HCT116 (cell line): ENCODE results near the gene RNF144B. TPM values are rescaled to one million over a fixed set of nuclear protein-coding genes. Genes with fewer than 3 reads are reported as not detected.

Experiments
- ATAC-seq: fragments of 200-7000 bp; cut with Tn5 transposase; 2 replicates; pipeline ENCODE4 v1.9.1; 2020; ENCODE audit warnings: mild to moderate bottlenecking, moderate library complexity
- BruUV-seq: library from RNA; stranded (reverse); fragments of 400-500 nt; replicated peaks from 2 replicates; lab custom pipeline; 2021; lab: Mats Ljungman, UMichigan
- CTCF ChIA-PET: fragments of 300-600 bp; sonication (Branson Sonifier 250); formaldehyde crosslinking; loops from one replicate; lab custom pipeline; 2021; ENCODE audit warnings: antibody characterized with exemption; lab: Charles Lee
- POLR2A ChIA-PET: fragments of 300-600, 350-600 bp; sonication (Branson Sonifier 250); formaldehyde crosslinking; loops from one replicate; lab custom pipeline; 2021; ENCODE audit warnings: antibody characterized with exemption; lab: Charles Lee
- RAD21 ChIA-PET, 2 experiments: fragments of 300-600 bp; sonication (Branson Sonifier 250); formaldehyde crosslinking; loops; one replicate each; lab custom pipeline; 2023; ENCODE audit warnings: low total read pairs in 2 of 2; ENCODE audit not compliant: uncharacterized antibody in 2 of 2, unreplicated experiment in 2 of 2, low non-redundant PET in 1 of 2; lab: Charles Lee
- DNase-seq: peaks from one replicate; pipeline ENCODE4 v3.0.0-alpha.2; 2010; ENCODE audit warnings: low read depth, low spot score
- H2AFZ ChIP-seq: fragments of 200-600 bp; shearing (Covaris generic), sonication (generic); 2 replicates; pipeline ENCODE4 v1.6.1; 2017; ENCODE audit warnings: low read depth, mixed run types, mixed read lengths, antibody characterized with exemption, low read length; ENCODE audit not compliant: poor library complexity, severe bottlenecking
- H3K27ac ChIP-seq: 2 replicates; pipeline ENCODE4 v1.5.1; 2012; ENCODE audit warnings: low read depth, low read length
- H3K27me3 ChIP-seq: fragments of 200-600 bp; sonication (generic); 2 replicates; pipeline ENCODE4 v1.6.1; 2016; ENCODE audit warnings: mixed run types, low read length, mixed read lengths; ENCODE audit not compliant: insufficient read depth
- H3K36me3 ChIP-seq, 2 experiments: fragments of 200-500 bp in 1 of 2; fragments of 200-600 bp in 1 of 2; sonication (Bioruptor generic) in 1 of 2; sonication (generic) in 1 of 2; 2 replicates each; pipeline versions ENCODE4 v1.5.1 to v1.6.1; 2014 to 2016; ENCODE audit warnings: low read length in 2 of 2, inconsistent platforms in 1 of 2, mixed read lengths in 1 of 2, mixed run types in 1 of 2; ENCODE audit not compliant: insufficient read depth in 2 of 2, control insufficient read depth in 1 of 2
- H3K4me1 ChIP-seq, 2 experiments: fragments of 200-600 bp in 1 of 2; sonication (generic) in 1 of 2; 2 replicates each; pipeline versions ENCODE4 v1.5.1 to v1.6.1; 2012 to 2017; ENCODE audit warnings: low read length in 2 of 2, inconsistent platforms in 1 of 2, mild to moderate bottlenecking in 1 of 2, mixed read lengths in 1 of 2, mixed run types in 1 of 2, moderate library complexity in 1 of 2; ENCODE audit not compliant: insufficient read depth in 2 of 2, control insufficient read depth in 1 of 2
- H3K4me2 ChIP-seq: fragments of 200-600 bp; sonication (generic); 2 replicates; pipeline ENCODE4 v1.6.1; 2017; ENCODE audit warnings: mixed run types, low read length, mixed read lengths
- H3K4me3 ChIP-seq, 2 experiments: fragments of 200-600 bp in 1 of 2; sonication (generic) in 1 of 2; replicated peaks in 1 of 2; 2 replicates each; pipeline ENCODE4 v1.5.1; 2011 to 2016; ENCODE audit warnings: low read length in 2 of 2, control low read depth in 1 of 2, low read depth in 1 of 2, mild to moderate bottlenecking in 1 of 2, mixed read lengths in 1 of 2, mixed run types in 1 of 2
- H3K79me2 ChIP-seq: fragments of 200-600 bp; sonication (generic); 2 replicates; pipeline ENCODE4 v1.6.1; 2017; ENCODE audit warnings: mild to moderate bottlenecking, mixed run types, low read length, moderate library complexity, mixed read lengths; ENCODE audit not compliant: insufficient read depth
- H3K9ac ChIP-seq: fragments of 200-600 bp; sonication (generic); 2 replicates; pipeline ENCODE4 v1.6.1; 2016; ENCODE audit warnings: low read length, mixed read lengths
- H3K9me2 ChIP-seq: fragments of 200-600 bp; sonication (generic), shearing (Covaris generic); 2 replicates; pipeline ENCODE4 v1.6.1; 2017; ENCODE audit warnings: mixed run types, mild to moderate bottlenecking, moderate library complexity; ENCODE audit not compliant: insufficient read depth
- H3K9me3 ChIP-seq, 2 experiments: fragments of 200-500 bp in 1 of 2; fragments of 200-600 bp in 1 of 2; sonication (Bioruptor generic) in 1 of 2; sonication (generic) in 1 of 2; 2 replicates each; pipeline ENCODE4 v1.6.1; 2014 to 2017; ENCODE audit warnings: low read length in 2 of 2, mixed read lengths in 2 of 2, inconsistent platforms in 1 of 2, low read depth in 1 of 2, mild to moderate bottlenecking in 1 of 2, mixed run types in 1 of 2, moderate library complexity in 1 of 2; ENCODE audit not compliant: control insufficient read depth in 1 of 2, insufficient read depth in 1 of 2
- H4K20me1 ChIP-seq: fragments of 200-600 bp; sonication (generic), shearing (Covaris generic); 2 replicates; pipeline ENCODE4 v1.6.1; 2017; ENCODE audit warnings: mixed run types, mild to moderate bottlenecking, moderate library complexity; ENCODE audit not compliant: insufficient read depth
- ATF3 ChIP-seq: IDR thresholded peaks from 2 replicates; pipeline ENCODE4 v1.6.1; 2012
- CEBPB ChIP-seq: IDR thresholded peaks from 2 replicates; pipeline ENCODE4 v1.6.1; 2012; ENCODE audit warnings: low read depth
- EZH2phosphoT487 ChIP-seq: fragments of 200-600 bp; IDR thresholded peaks from 2 replicates; pipeline ENCODE4 v1.6.1; 2018; ENCODE audit warnings: antibody characterized with exemption, borderline replicate concordance
- JUND ChIP-seq: IDR thresholded peaks from 2 replicates; pipeline ENCODE4 v1.6.1; 2012
- REST ChIP-seq: IDR thresholded peaks from 2 replicates; pipeline ENCODE4 v1.6.1; 2012; ENCODE audit warnings: low read depth
- SIN3A ChIP-seq: IDR thresholded peaks from 2 replicates; pipeline ENCODE4 v1.6.1; 2012; ENCODE audit warnings: low read depth
- TCF7L2 ChIP-seq: IDR thresholded peaks from 2 replicates; pipeline ENCODE4 v1.7.0; 2011; ENCODE audit warnings: borderline replicate concordance, inconsistent platforms; ENCODE audit not compliant: insufficient read depth, insufficient read length; ENCODE audit errors: extremely low read depth
- ZBTB33 ChIP-seq: IDR thresholded peaks from 2 replicates; pipeline ENCODE4 v1.6.1; 2011; ENCODE audit warnings: mild to moderate bottlenecking, low read length, moderate library complexity; ENCODE audit not compliant: insufficient replicate concordance; ENCODE audit errors: extremely low read depth
- ZFX ChIP-seq: fragments of 450-650 bp; IDR thresholded peaks from 2 replicates; pipeline ENCODE4 v1.6.1; 2017
- intact Hi-C: fragments of 100-400 bp; cut with micrococcal nuclease; formaldehyde crosslinking; loops from 2 replicates; pipeline ENCODE4 v1.10.0; 2022
- total RNA-seq: library from RNA; stranded (reverse); gene quantifications from one replicate; pipeline ENCODE4 v1.2.1, GENCODE V29; 2021; ENCODE audit not compliant: unreplicated experiment

Gene RNF144B
- total RNA-seq, 1 experiment from 2014 or later, result 2.1 TPM

GRCh38 chr6:18492972-18493371, 105.8 kb downstream of the RNF144B start:
- no peaks in the 10 kb centered on the region for H3K9me2 ChIP-seq
- H3K4me3 ChIP-seq, result no peak overlapping the region
- ATAC-seq, result no peak
- no peak overlapping the region for H3K9ac ChIP-seq
- intact Hi-C loops, result no loop called here
- DNase-seq, result no peak
- no peak for TF ChIP-seq EZH2phosphoT487
- TF ChIP-seq ZFX, result no peak
- no peak for TF ChIP-seq SIN3A
- TF ChIP-seq ZBTB33, result no peak
- no peak for TF ChIP-seq REST
- TF ChIP-seq ATF3, result no peak
- TF ChIP-seq JUND, result no peak
- no peak for TF ChIP-seq CEBPB
- no peak for TF ChIP-seq TCF7L2
- H3K4me2 ChIP-seq, result no peak overlapping the region
- H3K36me3 ChIP-seq, result no peaks in the 10 kb centered on the region
- no peaks in the 10 kb centered on the region for H3K4me1 ChIP-seq
- no peaks in the 10 kb centered on the region for H3K9me3 ChIP-seq
- ChIA-PET RAD21 (no interaction called here), CTCF (no interaction called here), POLR2A (no interaction called here)
- H3K27me3 ChIP-seq, result no peaks in the 10 kb centered on the region
- no peak overlapping the region for H2AFZ ChIP-seq
- no peaks in the 10 kb centered on the region for H3K79me2 ChIP-seq
- H3K27ac ChIP-seq, result no peak overlapping the region
- BruUV-seq, result no TSS peak
- H4K20me1 ChIP-seq, result no peaks in the 10 kb centered on the region
